HG03108 (cell line): ENCODE measurements around the gene SH2D4B.
A peak's percentile ranks its signal among the peaks of the same experiment; 100 is the strongest.

Source experiments
- ATAC-seq: cut with Tn5 transposase; IDR thresholded peaks from one replicate; pipeline ENCODE4 v1.9.1; 2021; ENCODE audit warnings: moderate library complexity; ENCODE audit not compliant: unreplicated experiment

The SH2D4B gene

GRCh38 chr10:80585812-80586211 lies 48.1 kb downstream of the SH2D4B start:
- no peak for ATAC-seq

DNA sequence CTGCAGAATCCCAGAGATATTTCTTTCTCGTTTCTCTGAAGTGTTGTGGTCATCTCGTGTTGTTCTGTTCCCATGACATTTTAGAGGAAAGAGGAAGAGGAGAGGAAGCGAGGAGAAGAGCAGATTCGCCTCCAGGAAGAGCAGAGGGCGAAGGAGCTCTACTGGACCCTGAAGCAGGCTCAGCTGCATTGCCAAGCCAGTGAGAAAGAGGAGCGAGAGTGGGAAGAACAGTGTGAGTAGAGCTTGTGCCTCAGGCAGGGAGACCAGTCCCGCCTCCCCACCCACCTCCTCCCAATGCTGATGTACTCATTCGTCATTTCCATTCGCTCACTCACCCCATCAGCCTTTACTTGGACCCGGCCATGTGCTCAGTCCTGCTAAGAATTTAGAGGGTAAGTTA lies 50.8 kb downstream of the SH2D4B start:
- no peak for ATAC-seq

GRCh38 chr10:80589726-80590373 lies 52.1 kb downstream of the SH2D4B start:
- peak; percentile 96 for ATAC-seq

GRCh38 chr10:80590585-80591125 lies 53.0 kb downstream of the SH2D4B start:
- no peak for ATAC-seq

GRCh38 chr10:80596391-80597257 lies 58.9 kb downstream of the SH2D4B start:
- ATAC-seq: no peak

- ATAC-seq: peak; percentile 65
Measured at GRCh38 chr10:80598084-80598798, 60.5 kb downstream of the SH2D4B start.

GRCh38 chr10:80598951-80599350 lies 61.2 kb downstream of the SH2D4B start:
- no peak for ATAC-seq

DNA sequence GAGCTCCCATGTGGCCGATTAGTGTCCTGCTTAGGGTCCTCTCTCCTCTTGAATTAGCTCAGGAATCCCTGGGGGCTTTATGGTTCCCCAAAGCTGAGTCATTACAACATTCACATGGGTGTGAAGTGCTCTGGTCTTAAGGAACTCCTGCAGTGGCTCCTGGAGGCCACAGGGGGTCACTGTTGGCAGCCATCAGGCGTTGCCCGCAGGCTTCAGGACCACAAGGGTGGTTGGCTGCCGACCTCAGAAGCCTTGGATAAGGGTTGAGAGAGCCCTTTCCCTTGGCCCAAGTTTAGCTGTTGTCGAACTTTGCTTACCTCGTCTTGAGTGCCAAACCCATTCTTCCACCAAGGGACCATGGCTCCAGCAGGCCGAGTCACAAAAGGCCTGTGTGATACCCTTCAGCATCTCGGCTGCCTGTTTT lies 61.7 kb downstream of the SH2D4B start:
- peak; percentile 62 for ATAC-seq

GRCh38 chr10:80600256-80600655 lies 62.6 kb downstream of the SH2D4B start:
- ATAC-seq: no peak

DNA sequence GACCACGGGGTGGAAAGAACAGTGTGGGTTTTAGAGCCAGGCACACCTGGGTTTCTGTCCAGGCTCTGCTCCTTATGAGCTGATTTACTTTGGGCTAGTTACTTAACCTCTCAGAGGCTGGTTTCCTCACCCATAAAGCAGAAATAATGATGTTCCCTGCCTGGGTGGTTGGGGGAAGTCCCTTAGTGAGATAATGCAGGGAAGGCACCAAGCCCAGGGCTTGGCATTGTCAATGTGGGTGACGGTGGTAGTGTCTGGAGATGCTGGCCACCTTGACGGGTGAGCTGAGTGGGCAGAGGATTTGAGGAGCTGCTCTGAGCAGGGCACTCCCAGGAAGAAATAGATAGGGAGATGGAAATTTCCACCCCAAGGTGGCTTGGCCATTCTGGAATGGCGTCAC lies 65.2 kb downstream of the SH2D4B start:
- no peak for ATAC-seq

DNA sequence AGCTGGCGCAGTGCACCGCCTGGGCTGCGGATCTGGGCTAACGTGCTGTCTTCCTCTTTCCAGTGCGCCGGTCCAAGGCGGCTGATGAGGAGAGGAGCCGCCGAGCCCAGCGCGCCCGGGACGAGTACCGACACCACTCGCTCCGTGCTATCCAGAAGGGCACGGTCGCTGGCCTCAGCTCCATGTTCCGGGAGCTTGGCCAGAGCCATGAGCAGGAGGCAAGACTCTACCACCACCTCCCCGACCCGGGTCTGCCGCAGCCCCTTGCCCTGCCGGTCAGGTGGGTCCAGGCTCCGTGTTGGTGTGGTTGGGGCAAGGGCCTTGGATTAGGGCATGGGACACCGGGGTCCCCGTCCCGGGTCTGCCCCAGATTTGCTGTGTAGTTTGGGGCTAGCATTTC lies 65.8 kb downstream of the SH2D4B start:
- ATAC-seq: no peak

GRCh38 chr10:80608706-80609105 lies 71.0 kb downstream of the SH2D4B start:
- ATAC-seq: no peak

- ATAC-seq: no peak
Measured at GRCh38 chr10:80609331-80609730, 71.6 kb downstream of the SH2D4B start.

- no peak for ATAC-seq
Measured at GRCh38 chr10:80611481-80612185, 73.9 kb downstream of the SH2D4B start.

GRCh38 chr10:80612261-80612660 lies 74.6 kb downstream of the SH2D4B start:
- ATAC-seq: no peak

DNA sequence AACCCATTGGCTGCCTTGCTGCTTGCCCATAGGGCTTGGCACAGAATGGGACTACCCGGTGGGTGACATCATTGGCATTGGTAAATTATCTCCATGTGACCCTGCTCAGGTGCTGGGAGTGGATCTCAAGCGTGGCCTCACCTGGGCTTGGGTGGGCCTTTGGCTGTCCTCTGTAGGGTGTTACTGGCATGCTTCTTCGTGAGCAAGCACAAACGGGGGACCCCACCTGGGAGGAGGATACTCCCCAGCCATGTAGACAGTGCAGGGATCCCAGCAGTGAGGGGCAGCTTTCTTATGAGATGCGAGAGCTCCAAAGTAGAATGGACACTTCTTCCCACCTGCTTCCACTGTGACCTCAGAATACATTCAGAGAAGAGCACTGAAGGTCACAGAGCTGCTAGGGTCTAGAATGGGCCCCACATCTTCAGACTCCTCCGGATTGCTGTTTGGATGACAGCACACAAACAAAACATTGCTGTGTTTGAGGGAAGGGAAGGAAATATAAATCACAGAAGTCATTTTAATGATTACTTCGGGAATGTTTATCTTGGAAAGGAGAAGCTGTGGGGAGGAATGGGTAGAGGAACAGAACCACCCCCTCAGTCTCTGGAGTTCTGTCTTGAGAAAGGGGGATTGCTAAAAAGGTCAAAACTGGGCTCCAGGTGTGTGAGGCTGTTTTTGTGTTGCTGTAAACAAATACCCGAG lies 75.9 kb downstream of the SH2D4B start:
- ATAC-seq: no peak

DNA sequence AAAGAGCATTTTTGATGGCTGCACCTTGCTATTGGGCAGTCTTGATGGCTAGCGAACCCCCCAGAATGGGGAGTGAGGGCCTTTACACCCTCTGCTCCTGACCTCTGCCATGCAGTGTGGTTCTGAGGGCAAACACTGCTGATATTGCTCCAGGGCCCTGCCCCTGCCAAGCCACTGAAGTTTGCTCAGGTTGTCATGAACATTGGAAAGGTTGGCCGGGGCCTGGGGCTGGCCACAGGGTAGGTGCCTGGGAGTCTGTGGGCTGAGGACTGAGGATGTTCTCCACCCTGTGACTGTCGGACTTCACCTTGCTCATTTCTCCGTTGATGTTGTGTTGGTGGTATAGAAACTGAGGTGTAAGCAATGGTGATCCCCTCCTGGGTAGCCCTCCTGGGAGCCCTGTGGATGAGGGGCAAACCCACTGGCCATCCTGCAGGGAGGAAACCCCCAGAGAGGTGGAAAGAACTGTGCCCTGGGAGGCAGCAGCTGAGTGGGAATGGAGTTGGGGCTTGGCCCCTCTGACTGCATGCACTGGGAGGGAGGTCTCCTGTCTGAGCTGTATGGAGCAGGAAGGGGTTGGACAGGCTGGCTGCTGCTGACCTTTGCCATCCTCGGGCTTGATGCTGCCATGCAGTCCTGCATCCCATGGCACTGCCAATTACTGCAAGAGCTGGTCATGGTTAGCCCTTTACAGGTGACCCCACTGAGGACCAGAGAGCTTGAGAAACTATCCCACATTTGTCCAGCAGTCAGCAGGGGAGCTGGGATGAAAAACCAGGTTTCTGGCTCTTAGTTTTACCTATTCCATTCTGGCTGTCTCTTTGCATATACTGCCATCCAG lies 77.1 kb downstream of the SH2D4B start:
- no peak for ATAC-seq

DNA sequence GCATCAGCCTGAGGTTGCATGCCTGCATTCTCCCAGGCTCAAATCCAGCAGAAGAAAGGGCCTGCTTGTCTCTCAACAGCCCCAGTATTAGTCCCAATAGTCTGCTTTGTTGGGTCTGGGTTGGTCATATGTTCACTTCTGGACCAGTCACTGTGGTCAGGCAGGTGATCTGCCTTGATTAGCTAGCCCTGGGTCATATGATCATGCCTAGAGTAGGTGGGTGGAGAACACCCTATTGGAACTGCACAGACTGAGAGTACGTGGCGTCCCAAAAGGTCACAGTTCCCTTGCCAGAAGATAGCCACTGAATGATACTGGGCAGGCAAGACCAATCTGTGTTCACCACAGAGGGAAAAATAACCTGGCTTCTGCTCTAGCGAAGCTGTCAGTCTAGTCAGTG lies 80.1 kb downstream of the SH2D4B start:
- no peak for ATAC-seq

GRCh38 chr10:80619036-80619435 lies 81.3 kb downstream of the SH2D4B start:
- no peak for ATAC-seq
